Spleen (tissue), 13 donors: Measurements from ENCODE around the gene FGF22. TPM values are rescaled to one million over a fixed set of nuclear protein-coding genes. Genes with fewer than 3 reads are reported as not detected.

Experiments used
- DNase-seq: peaks from one replicate; pipeline ENCODE4 v3.0.0-alpha.2; 2020
- H3K27ac ChIP-seq, 8 donors: fragments of 200-600 bp; sonication (generic) in 7 of 8; 1 replicate in 4 of 8; 2 replicates in 4 of 8; pipeline versions ENCODE4 v1.5.0 to v1.8.0; 2016 to 2021; ENCODE audit warnings: inconsistent platforms in 4 of 8, mild to moderate bottlenecking in 4 of 8, moderate library complexity in 1 of 8
- H3K27me3 ChIP-seq, 7 donors: fragments of 200-600 bp; sonication (generic) in 6 of 7; replicated peaks in 1 of 7; 1 replicate in 4 of 7; 2 replicates in 3 of 7; pipeline versions ENCODE4 v1.5.0 to v1.8.0; 2016 to 2021; ENCODE audit warnings: inconsistent platforms in 3 of 7, mild to moderate bottlenecking in 1 of 7
- H3K36me3 ChIP-seq, 6 donors: fragments of 200-600 bp; sonication (generic) in 5 of 6; 1 replicate in 4 of 6; 2 replicates in 2 of 6; pipeline versions ENCODE4 v1.5.0 to v1.8.0; 2016 to 2021; ENCODE audit warnings: inconsistent platforms in 2 of 6
- H3K4me1 ChIP-seq, 6 donors: fragments of 200-600 bp; sonication (generic) in 5 of 6; 1 replicate in 3 of 6; 2 replicates in 3 of 6; pipeline versions ENCODE4 v1.5.0 to v1.8.0; 2016 to 2021; ENCODE audit warnings: inconsistent platforms in 3 of 6
- H3K4me3 ChIP-seq, 8 donors: fragments of 200-600 bp; sonication (generic) in 7 of 8; 1 replicate in 4 of 8; 2 replicates in 4 of 8; pipeline versions ENCODE4 v1.5.0 to v1.8.0; 2016 to 2021; ENCODE audit warnings: inconsistent platforms in 4 of 8, mild to moderate bottlenecking in 4 of 8, moderate library complexity in 2 of 8
- H3K9me3 ChIP-seq, 8 donors: fragments of 200-600 bp; sonication (generic) in 7 of 8; 1 replicate in 4 of 8; 2 replicates in 4 of 8; pipeline versions ENCODE4 v1.5.0 to v1.8.0; 2016 to 2021; ENCODE audit warnings: inconsistent platforms in 4 of 8
- CTCF ChIP-seq, 11 experiments: fragments of 200-600 bp in 7 of 11; fragments of 450-650 bp in 4 of 11; sonication (generic) in 4 of 11; IDR thresholded peaks in 8 of 11; conservative IDR thresholded peaks in 3 of 11; 1 replicate in 7 of 11; 2 replicates in 4 of 11; pipeline versions ENCODE4 v1.4.0 to v1.8.0; 2016 to 2021; ENCODE audit warnings: antibody characterized with exemption in 11 of 11, inconsistent platforms in 4 of 11, mild to moderate bottlenecking in 1 of 11
- POLR2A ChIP-seq, 3 donors: fragments of 450-650 bp; IDR thresholded peaks; one replicate each; pipeline ENCODE4 v1.5.1; 2017; ENCODE audit warnings: antibody characterized with exemption in 3 of 3, mild to moderate bottlenecking in 1 of 3
- POLR2AphosphoS5 ChIP-seq, 3 donors: sonication (generic); formaldehyde crosslinking; IDR thresholded peaks; one replicate each; pipeline ENCODE4 v1.5.1; 2017; ENCODE audit warnings: antibody characterized with exemption in 3 of 3
- WGBS, 5 donors: extraction: QIAGEN DNeasy Blood & Tissue Kit in 3 of 5; methylation state at CpG; one replicate each; pipeline versions ENCODE4 v1.1.5 to v1.1.7; 2013 to 2018; 5-methylcytosine and 5-hydroxymethylcytosine counted together
- intact Hi-C: fragments of 100-400 bp; cut with DNase I; formaldehyde crosslinking; loops from one replicate; pipeline ENCODE4 v1.15.0; 2023; ENCODE audit warnings: low total_unique reads
- long read RNA-seq, 2 donors: transcript quantifications; one replicate each; lab custom pipeline, GENCODE V29; 2026
- polyA plus RNA-seq, 3 donors: library from polyadenylated mRNA; stranded (reverse); fragments of 200-250 nt; gene quantifications; one replicate each; pipeline ENCODE4 v1.2.1, GENCODE V29; 2013
- total RNA-seq, 7 donors: library from RNA; depleted of rRNA in 3 of 7; stranded (reverse); fragments of >200 nt in 3 of 7; fragmentation: NEBNext Ultra II Directional in 4 of 7; extraction: Animal tissue kit (Norgen Biotek cat#: 25700) in 4 of 7; gene quantifications; one replicate each; pipeline versions ENCODE4 v1.1.0 to v1.2.1, GENCODE V29; 2016 to 2021
- donor health status: healthy with polysubstance abuse.
- donor health status: DM: no; HTN: no; CAD: no; lungs with moderate emphysema.
- donor health status: DM: no; HTN: no; CAD: no.
- donor health status: Bipolar disorder and iron deficiency.
- donor health status: healthy.
- donor health status: DM: no; HTN: no; CAD: no.
- donor health status: DM: yes; HTN: yes; CAD: no.

FGF22 gene
- total RNA-seq (under 1 TPM in 2 of 7 donors, not detected in 5; 0.27 to 0.61 TPM), polyA plus RNA-seq (under 1 TPM in 2 of 3 donors, not detected in 1; 0.10 to 0.20 TPM)
- long read RNA-seq, donor 1: 0 reads
- long read RNA-seq, donor 2: 0 reads

DNA sequence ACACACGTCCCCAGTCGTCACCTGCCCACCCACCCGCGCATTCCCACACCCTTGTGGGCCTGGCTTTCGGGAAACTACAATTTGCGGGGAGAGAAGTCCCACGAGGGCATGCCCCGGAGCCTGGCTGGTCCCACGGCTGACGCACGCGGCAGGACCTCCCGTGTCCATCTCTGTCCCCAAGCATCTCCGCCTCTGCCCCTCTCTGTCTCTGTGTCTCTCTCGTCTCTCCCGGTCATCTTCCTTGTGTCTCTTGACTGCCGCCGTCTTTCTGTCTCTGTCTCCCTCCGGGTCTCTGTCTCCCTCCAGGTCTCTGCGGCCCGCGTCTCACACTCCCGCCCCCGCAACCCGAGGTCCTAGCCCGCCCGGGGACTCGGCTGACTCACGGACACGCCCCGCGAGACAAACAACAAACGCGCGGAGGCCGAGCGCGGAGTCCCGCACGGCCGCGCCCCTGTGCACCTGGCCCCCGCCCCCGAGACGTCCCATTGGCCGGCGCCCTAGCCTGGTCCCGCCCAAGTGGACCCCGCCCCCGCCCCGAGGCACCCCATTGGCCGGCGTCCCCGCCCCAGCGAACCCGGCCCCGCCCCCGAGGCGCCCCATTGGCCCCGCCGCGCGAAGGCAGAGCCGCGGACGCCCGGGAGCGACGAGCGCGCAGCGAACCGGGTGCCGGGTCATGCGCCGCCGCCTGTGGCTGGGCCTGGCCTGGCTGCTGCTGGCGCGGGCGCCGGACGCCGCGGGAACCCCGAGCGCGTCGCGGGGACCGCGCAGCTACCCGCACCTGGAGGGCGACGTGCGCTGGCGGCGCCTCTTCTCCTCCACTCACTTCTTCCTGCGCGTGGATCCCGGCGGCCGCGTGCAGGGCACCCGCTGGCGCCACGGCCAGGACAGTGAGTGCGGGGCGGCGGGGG lies at the start of gene FGF22:
Gene FGF22 (plus strand): TSS at position 627 of the 908 bp plus-strand sequence. CDS start 47 bp downstream, at position 674.
- Histone ChIP-seq H3K4me1 (peaks cover 9 to 34% (median 19%) of the 10 kb centered on the region in 6 donors), H3K27ac (peak within 1 kb of the TSS in 3 of 8 donors; percentile 19 to 34 (median 31)), H3K9me3 (no peaks in the 10 kb centered on the region), H3K36me3 (peaks cover 0 to 16% (median 2%) of the 10 kb centered on the region in 6 donors), H3K4me3 (peak within 1 kb of the TSS in 7 of 8 donors; percentile 12 to 72 (median 46)), H3K27me3 (peaks cover 0 to 14% (median 0%) of the 10 kb centered on the region in 7 donors)
- 3 to 18% (median 8%) methylated on average over 43 to 109 of the region's 109 CpGs for whole genome bisulfite sequencing, 5 donors
- intact Hi-C loops: no loop called here
- peak in 2 of 3 donors; percentile 39 to 57 for TF ChIP-seq POLR2AphosphoS5 (IDR thresholded peaks at IDR 0.05)
- TF ChIP-seq CTCF (IDR thresholded peaks at IDR 0.05 in 8 of 11, conservative IDR thresholded peaks at IDR 0.05 in 3 of 11): no peak
- TF ChIP-seq POLR2A (IDR thresholded peaks at IDR 0.05): no peak
- peak; percentile 96 for DNase-seq

DNA sequence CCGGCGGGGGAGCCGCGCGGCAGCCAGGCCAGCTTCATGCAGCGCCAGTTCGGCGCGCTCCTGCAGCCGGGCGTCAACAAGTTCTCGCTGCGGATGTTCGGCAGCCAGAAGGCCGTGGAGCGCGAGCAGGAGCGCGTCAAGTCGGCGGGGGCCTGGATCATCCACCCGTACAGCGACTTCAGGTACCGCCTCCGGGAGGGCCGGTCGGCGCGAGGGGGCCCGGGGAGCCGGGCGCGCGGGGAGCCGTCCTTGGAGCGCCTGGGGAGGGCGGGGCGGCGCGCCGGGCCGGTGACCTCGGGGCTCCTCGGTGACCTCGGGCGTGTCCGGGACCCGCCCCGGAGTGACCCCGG lies 49.3 kb upstream of the FGF22 start:
- H3K4me1 ChIP-seq: peaks cover 10 to 36% (median 29%) of the 10 kb centered on the region in 6 donors
- no peaks in the 10 kb centered on the region for H3K9me3 ChIP-seq
- H3K36me3 ChIP-seq: no peaks in the 10 kb centered on the region
- no peak for DNase-seq
- intact Hi-C loops: no loop called here
- H3K4me3 ChIP-seq: peak overlapping the region in 3 of 8 donors; percentile 18 to 62 (median 26)
- WGBS, 5 donors: 0 to 2% (median 1%) methylated on average over 10 to 50 of the region's 50 CpGs; no CpG with 5 or more reads in 1 of the 5 donors
- H3K27ac ChIP-seq: no peak overlapping the region
- no peak for TF ChIP-seq POLR2A (IDR thresholded peaks at IDR 0.05)
- no peak for TF ChIP-seq POLR2AphosphoS5 (IDR thresholded peaks at IDR 0.05)
- TF ChIP-seq CTCF (IDR thresholded peaks at IDR 0.05 in 8 of 11, conservative IDR thresholded peaks at IDR 0.05 in 3 of 11): no peak
- peaks cover 8 to 89% (median 52%) of the 10 kb centered on the region in 7 donors for H3K27me3 ChIP-seq

- TF ChIP-seq POLR2AphosphoS5 (IDR thresholded peaks at IDR 0.05): no peak
- TF ChIP-seq CTCF (IDR thresholded peaks at IDR 0.05 in 8 of 11, conservative IDR thresholded peaks at IDR 0.05 in 3 of 11): no peak
- TF ChIP-seq POLR2A (IDR thresholded peaks at IDR 0.05): no peak
- H3K4me3 ChIP-seq: peak overlapping the region in 3 of 8 donors; percentile 18 to 62 (median 26)
- H3K36me3 ChIP-seq: no peaks in the 10 kb centered on the region
- peaks cover 8 to 87% (median 52%) of the 10 kb centered on the region in 7 donors for H3K27me3 ChIP-seq
- no peaks in the 10 kb centered on the region for H3K9me3 ChIP-seq
- no peak for DNase-seq
- intact Hi-C loops: no loop called here
- WGBS, 5 donors: 8 to 13% (median 9%) methylated on average over 18 to 41 of the region's 41 CpGs
- no peak overlapping the region for H3K27ac ChIP-seq
- peaks cover 10 to 36% (median 29%) of the 10 kb centered on the region in 6 donors for H3K4me1 ChIP-seq
Measured at GRCh38 chr19:590750-591098, 49.0 kb upstream of the FGF22 start.
